ENCODE data around the gene CARNS1. TPM values are rescaled to one million over a fixed set of nuclear protein-coding genes. Genes with fewer than 3 reads are reported as not detected.

CARNS1 gene
- total and polyA plus RNA-seq, 9 of the 15 experiments (the other 6 are each of a cell fraction or from before 2014, with no cell fraction given), result 0.01 to 0.18 (median 0.06) TPM; not detected in 3

DNA sequence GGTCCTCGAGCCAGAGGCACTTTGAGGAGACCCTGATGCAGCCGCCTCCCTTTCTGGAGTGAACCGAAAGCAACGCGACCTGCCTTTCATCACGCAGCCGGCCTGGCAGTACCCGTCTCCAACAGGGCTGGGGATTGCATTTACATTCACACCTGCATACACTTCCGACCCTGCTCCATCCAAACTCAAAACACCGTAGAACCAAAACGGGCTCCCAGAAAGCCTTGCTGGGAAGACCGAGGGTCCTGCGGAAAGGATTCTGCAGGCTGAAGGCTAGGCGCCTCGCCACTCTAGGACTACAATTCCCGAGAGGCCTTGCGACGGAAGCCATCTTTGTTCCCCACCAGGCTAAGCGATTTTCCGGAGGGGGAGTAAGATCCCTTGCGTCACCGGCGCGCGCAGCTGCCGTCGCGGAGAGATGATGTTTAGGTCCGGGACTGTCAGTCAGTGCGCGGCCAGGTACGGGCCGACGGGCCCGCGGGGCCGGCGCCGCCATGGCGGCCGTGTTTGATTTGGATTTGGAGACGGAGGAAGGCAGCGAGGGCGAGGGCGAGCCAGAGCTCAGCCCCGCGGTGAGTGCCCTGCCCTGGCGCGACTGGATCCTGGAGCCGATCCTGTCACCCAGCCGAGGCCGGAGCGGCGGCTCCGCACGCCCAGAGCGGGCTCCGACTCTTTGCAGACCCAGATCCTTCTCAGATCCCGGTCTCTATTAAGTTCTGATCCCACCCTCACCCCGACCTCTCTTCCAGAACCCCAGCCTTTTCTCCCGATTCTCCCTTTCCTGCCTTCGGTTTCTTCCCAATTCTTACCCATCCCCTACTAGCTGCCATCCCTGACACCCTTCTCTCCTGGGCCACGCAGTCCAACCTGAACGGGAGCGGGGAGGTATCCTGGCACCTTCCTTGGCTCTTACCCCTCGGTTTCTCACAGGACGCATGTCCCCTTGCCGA lies 12.8 kb downstream of the CARNS1 start, which contains the start of gene RPS6KB2:
TSS of gene RPS6KB2 (plus strand) at position 443 of the 950 bp plus-strand sequence. CDS start at position 495, 52 bp downstream.
- ATAC-seq, result peak; percentile 92
- POLR2A ChIA-PET, result interaction anchor here (0.6 to 3.6 kb wide), 9 partner anchors 8 to 200 kb away, joined by 3 to 21 read pairs (median 3); partner anchors contain the start of gene PTPRCAP
- Histone ChIP-seq H3K4me3 (peak within 1 kb of the TSS; percentile 83), H3K79me2 (ENCODE audit: control insufficient read depth, insufficient read depth, low read length) (peaks cover 25% of the 10 kb centered on the region), H3K4me1 (replicated peaks in 1 of 2; ENCODE audit: control insufficient read depth in 2 of 2, insufficient read depth in 2 of 2, low read length in 2 of 2) (peaks cover 9 to 43% of the 10 kb centered on the region in 2 experiments; a peak in 4 of 5 replicates), H3K27ac (ENCODE audit: extremely low read depth, low read depth, low read length) (peak within 1 kb of the TSS; percentile 78), H3K9me3 (replicated peaks; ENCODE audit: control insufficient read depth, insufficient read depth, low read depth, low read length) (no peaks in the 10 kb centered on the region), H3K4me2 (ENCODE audit: insufficient read depth, low read length) (peak within 1 kb of the TSS; percentile 93), H3K9ac (ENCODE audit: insufficient read depth in 1 of 2, low read depth in 2 of 2, low read length in 2 of 2) (peak within 1 kb of the TSS; percentile 91 to 97), H2AFZ (ENCODE audit: low read depth, low read length) (peak within 1 kb of the TSS; percentile 93), H3K9me1 (ENCODE audit: control insufficient read depth, insufficient read depth, low read length) (peaks cover 4% of the 10 kb centered on the region), H4K20me1 (replicated peaks; ENCODE audit: control insufficient read depth, insufficient read depth, low read length) (no peaks in the 10 kb centered on the region), H3K36me3 (ENCODE audit: control insufficient read depth, insufficient read depth, low read length) (peaks cover 41% of the 10 kb centered on the region; the same call in 2 of the 3 replicates), H3K27me3 (ENCODE audit: control insufficient read depth in 2 of 2, insufficient read depth in 2 of 2, low read length in 2 of 2) (no peaks in the 10 kb centered on the region)
- in situ Hi-C loops (cut with MboI) (no loop called here), intact Hi-C loops (cut with micrococcal nuclease) (loop anchor here (5.0 kb wide), 1 partner anchor 79 kb away; the partner anchor contains the start of genes CDK2AP2 and PITPNM1)
- FAIRE-seq, result peak; percentile 96
- no TSS peak for BruUV-seq (replicated peaks)
- CTCF ChIA-PET (ENCODE audit: low intra/inter-chr PET ratio), result interaction anchor here (1.6 kb wide), 1 partner anchor 27 kb away, joined by 3 read pairs; no protein-coding TSS in a partner anchor
- DNase-seq (ENCODE audit: extremely low read depth in 1 of 4, low spot score in 3 of 4), result peak; percentile 96 to 99 (median 98)
- WGBS (ENCODE audit: insufficient coverage, low coverage, missing lambda C conversion rate), result 7% methylated on average over 63 of the region's 68 CpGs
- 0 out of 4 replicates have a peak, but pooled peaks of 1 of the 2 experiments have one; percentile 32 for TF ChIP-seq KDM4B (IDR thresholded peaks at IDR 0.05; ENCODE audit: borderline replicate concordance in 2 of 2, low read depth in 1 of 2)
- TF ChIP-seq ZC3H11A (IDR thresholded peaks at IDR 0.05; ENCODE audit: low read depth, low read length), result no peak
- TF ChIP-seq, protein P1, sequence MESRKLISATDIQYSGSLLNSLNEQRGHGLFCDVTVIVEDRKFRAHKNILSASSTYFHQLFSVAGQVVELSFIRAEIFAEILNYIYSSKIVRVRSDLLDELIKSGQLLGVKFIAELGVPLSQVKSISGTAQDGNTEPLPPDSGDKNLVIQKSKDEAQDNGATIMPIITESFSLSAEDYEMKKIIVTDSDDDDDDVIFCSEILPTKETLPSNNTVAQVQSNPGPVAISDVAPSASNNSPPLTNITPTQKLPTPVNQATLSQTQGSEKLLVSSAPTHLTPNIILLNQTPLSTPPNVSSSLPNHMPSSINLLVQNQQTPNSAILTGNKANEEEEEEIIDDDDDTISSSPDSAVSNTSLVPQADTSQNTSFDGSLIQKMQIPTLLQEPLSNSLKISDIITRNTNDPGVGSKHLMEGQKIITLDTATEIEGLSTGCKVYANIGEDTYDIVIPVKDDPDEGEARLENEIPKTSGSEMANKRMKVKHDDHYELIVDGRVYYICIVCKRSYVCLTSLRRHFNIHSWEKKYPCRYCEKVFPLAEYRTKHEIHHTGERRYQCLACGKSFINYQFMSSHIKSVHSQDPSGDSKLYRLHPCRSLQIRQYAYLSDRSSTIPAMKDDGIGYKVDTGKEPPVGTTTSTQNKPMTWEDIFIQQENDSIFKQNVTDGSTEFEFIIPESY (CRISPR knock-in tag; IDR thresholded peaks at IDR 0.05), result no peak
- TF ChIP-seq, protein P2, sequence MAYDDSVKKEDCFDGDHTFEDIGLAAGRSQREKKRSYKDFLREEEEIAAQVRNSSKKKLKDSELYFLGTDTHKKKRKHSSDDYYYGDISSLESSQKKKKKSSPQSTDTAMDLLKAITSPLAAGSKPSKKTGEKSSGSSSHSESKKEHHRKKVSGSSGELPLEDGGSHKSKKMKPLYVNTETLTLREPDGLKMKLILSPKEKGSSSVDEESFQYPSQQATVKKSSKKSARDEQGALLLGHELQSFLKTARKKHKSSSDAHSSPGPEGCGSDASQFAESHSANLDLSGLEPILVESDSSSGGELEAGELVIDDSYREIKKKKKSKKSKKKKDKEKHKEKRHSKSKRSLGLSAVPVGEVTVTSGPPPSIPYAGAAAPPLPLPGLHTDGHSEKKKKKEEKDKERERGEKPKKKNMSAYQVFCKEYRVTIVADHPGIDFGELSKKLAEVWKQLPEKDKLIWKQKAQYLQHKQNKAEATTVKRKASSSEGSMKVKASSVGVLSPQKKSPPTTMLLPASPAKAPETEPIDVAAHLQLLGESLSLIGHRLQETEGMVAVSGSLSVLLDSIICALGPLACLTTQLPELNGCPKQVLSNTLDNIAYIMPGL (CRISPR knock-in tag; IDR thresholded peaks at IDR 0.05), result peak; percentile 52; the same call in 1 of the 2 replicates
- no peak for TF ChIP-seq SAFB2 (IDR thresholded peaks at IDR 0.05; ENCODE audit: borderline replicate concordance, low read depth, low read length, severe bottlenecking)
- TF ChIP-seq NR4A1 (CRISPR knock-in tag; IDR thresholded peaks at IDR 0.05), result no peak
- no peak; the same call in 1 of the 2 replicates for TF ChIP-seq NR4A1 (tag; IDR thresholded peaks at IDR 0.05)
- TF ChIP-seq ZNF444 (CRISPR knock-in tag; IDR thresholded peaks at IDR 0.05), result no peak
- TF ChIP-seq POLR2B (IDR thresholded peaks at IDR 0.05; ENCODE audit: low read depth, partially characterized antibody), result peak; percentile 75
- TF ChIP-seq CC2D1A (IDR thresholded peaks at IDR 0.05), result no peak
- no peak for TF ChIP-seq XRCC3 (IDR thresholded peaks at IDR 0.05)
- TF ChIP-seq MTA3 (IDR thresholded peaks at IDR 0.05; ENCODE audit: borderline replicate concordance), result 0 out of 2 replicates have a peak, but pooled peaks have one; percentile 36
- no peak for TF ChIP-seq TGIF2 (CRISPR knock-in tag; IDR thresholded peaks at IDR 0.05)
- no peak for TF ChIP-seq SIRT6 (IDR thresholded peaks at IDR 0.05; ENCODE audit: low read depth, low read length)
- TF ChIP-seq GTF2F1 (IDR thresholded peaks at IDR 0.05; ENCODE audit: low read depth, low read length), result no peak
- no peak for TF ChIP-seq NCOR1 (IDR thresholded peaks at IDR 0.05)
- TF ChIP-seq NFATC3 (IDR thresholded peaks at IDR 0.05), result no peak
- peak; percentile 100 for TF ChIP-seq CREB1 (IDR thresholded peaks at IDR 0.05)
- TF ChIP-seq CREB1 (CRISPR knock-in tag; IDR thresholded peaks at IDR 0.05), result peak; percentile 100

All from K562 (cell line).